Measurements from ENCODE around the gene SSBP2.
"Not testable (repeated sequence)": the region's sequence is repeated elsewhere in the genome, so short reads cannot be mapped to it uniquely, and the experiment has no call there.

SSBP2 gene

DNA sequence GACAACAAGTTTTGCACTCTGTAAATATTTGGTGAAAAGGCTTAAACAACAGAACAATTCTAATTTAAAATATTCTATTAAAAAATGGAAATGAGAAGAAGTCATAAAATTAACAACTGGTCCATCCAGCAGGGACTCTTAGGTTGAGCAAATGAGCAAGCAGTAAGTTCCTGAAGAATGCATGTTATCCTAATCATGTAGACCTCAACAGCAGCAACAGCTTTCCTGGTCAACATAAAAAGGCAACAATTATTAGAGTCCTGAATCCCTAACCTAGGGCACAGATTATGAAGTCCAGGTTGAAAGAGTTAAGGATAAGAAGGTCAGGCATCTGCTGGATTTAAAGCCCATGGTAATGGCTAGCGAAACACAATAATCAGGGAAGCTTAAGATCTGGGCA lies 120.9 kb downstream of the SSBP2 start:
- Histone ChIP-seq H3K4me1 (ENCODE audit: control insufficient read depth in 1 of 2, insufficient read depth in 1 of 2, low read depth in 1 of 2, low read length in 1 of 2) (no peaks in the 10 kb centered on the region), H3K27me3 (no peaks in the 10 kb centered on the region), H3K27ac (no peak overlapping the region), H3K36me3 (no peaks in the 10 kb centered on the region), H3K4me3 (ENCODE audit: low read depth in 1 of 2, low read length in 1 of 2) (no peak overlapping the region), H3K9me3 (no peaks in the 10 kb centered on the region)
- TF ChIP-seq, protein P1, sequence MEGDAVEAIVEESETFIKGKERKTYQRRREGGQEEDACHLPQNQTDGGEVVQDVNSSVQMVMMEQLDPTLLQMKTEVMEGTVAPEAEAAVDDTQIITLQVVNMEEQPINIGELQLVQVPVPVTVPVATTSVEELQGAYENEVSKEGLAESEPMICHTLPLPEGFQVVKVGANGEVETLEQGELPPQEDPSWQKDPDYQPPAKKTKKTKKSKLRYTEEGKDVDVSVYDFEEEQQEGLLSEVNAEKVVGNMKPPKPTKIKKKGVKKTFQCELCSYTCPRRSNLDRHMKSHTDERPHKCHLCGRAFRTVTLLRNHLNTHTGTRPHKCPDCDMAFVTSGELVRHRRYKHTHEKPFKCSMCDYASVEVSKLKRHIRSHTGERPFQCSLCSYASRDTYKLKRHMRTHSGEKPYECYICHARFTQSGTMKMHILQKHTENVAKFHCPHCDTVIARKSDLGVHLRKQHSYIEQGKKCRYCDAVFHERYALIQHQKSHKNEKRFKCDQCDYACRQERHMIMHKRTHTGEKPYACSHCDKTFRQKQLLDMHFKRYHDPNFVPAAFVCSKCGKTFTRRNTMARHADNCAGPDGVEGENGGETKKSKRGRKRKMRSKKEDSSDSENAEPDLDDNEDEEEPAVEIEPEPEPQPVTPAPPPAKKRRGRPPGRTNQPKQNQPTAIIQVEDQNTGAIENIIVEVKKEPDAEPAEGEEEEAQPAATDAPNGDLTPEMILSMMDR (IDR thresholded peaks at IDR 0.05): no peak

DNA sequence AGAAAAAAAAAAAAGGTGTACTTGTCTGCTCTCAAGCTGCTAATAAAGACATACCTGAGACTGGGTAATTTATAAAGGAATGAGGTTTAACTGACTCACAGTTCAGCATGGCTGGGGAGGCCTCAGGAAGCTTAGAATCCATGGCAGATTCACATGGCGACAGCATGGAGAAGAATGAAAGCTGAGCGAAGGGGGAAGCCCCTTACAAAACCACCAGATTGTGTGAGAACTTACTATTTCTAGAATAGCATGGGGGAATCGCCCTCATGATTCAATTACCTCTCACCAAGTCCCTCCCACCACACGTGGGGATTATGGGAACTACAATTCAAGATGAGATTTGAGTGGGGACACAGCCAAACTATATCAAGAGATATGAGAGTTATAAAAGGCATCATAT lies 122.8 kb downstream of the SSBP2 start:
- not testable (repeated sequence) for H3K36me3 ChIP-seq; H3K27me3 ChIP-seq; H3K4me1 ChIP-seq (ENCODE audit: control insufficient read depth in 1 of 2, insufficient read depth in 1 of 2, low read depth in 1 of 2, low read length in 1 of 2); H3K4me3 ChIP-seq (ENCODE audit: low read depth in 1 of 2, low read length in 1 of 2); H3K9me3 ChIP-seq; H3K27ac ChIP-seq

DNA sequence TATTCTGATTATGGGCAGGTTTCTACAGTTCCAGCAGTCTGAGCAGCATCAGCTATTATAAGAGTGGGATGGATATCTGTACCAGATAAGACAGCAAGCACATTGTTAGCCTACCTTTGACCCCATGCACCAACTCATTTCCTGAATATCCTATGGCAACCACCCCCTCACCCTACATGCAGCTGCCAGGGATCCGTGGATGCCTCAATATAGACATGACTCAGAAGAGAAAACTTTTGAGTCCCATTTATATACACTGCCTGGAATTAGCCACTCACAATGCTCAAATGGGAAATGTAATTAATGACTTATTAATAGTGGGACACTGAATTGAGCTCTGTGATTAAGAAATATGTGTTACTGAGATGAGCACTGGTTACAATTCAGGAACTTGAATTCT lies 124.4 kb downstream of the SSBP2 start:
- Histone ChIP-seq H3K4me1 (ENCODE audit: control insufficient read depth in 1 of 2, insufficient read depth in 1 of 2, low read depth in 1 of 2, low read length in 1 of 2) (no peaks in the 10 kb centered on the region), H3K4me3 (ENCODE audit: low read depth in 1 of 2, low read length in 1 of 2) (no peak overlapping the region), H3K9me3 (no peaks in the 10 kb centered on the region), H3K27ac (no peak overlapping the region), H3K36me3 (no peaks in the 10 kb centered on the region), H3K27me3 (no peaks in the 10 kb centered on the region)
- TF ChIP-seq, protein P1 (IDR thresholded peaks at IDR 0.05): no peak

DNA sequence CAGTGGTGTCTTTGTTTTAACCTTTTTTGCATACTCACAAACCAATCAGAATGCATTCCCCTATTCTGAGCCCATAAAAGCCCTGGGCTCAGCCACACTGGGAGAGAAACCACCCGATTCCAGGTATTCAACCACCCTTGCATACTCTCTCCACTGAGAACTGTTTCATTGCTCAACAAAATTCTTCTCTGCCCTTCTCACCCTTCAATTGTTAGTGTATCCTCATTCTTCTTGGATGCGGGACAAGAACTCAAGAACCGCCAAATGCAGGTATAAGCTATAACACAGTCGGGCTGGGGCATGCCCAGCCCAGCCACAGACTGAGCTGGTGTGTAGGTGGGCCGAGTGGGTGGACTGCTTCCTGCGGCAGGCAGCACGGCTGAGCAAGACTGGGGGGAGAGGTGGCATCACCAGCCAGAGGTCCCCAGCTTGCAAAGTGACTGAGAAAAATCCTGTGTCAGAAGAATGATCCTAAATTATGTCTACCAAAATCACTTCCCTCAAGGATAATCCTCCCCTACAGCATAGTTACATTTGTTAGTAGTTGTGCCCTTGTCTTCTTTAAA lies 141.0 kb downstream of the SSBP2 start:
- Histone ChIP-seq H3K4me1 (ENCODE audit: control insufficient read depth in 1 of 2, insufficient read depth in 1 of 2, low read depth in 1 of 2, low read length in 1 of 2) (no peaks in the 10 kb centered on the region), H3K27ac (no peak overlapping the region), H3K4me3 (ENCODE audit: low read depth in 1 of 2, low read length in 1 of 2) (no peak overlapping the region), H3K36me3 (no peaks in the 10 kb centered on the region), H3K27me3 (no peaks in the 10 kb centered on the region), H3K9me3 (peaks cover 4% of the 10 kb centered on the region)
- TF ChIP-seq, protein P1 (IDR thresholded peaks at IDR 0.05): no peak

DNA sequence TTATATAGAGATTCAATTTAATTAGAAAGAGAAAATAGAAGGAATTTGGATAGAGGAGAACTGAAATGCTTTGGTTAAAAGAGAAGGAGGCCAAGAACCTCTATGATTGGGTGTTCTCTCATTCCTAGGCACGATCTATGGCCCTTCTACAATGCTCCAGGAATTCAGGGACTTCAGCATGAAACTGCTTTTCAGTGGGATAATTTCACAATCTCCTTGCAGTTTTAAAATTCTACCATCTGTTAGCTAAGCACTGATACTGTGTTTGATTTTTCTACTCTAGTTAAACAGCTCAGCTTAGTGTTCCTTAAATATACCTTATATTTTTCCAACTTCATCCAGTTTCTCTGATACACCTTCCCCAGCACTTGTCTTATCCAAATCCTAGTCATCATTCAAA lies 141.9 kb downstream of the SSBP2 start:
- Histone ChIP-seq H3K4me1 (ENCODE audit: control insufficient read depth in 1 of 2, insufficient read depth in 1 of 2, low read depth in 1 of 2, low read length in 1 of 2) (no peaks in the 10 kb centered on the region), H3K9me3 (peaks cover 4% of the 10 kb centered on the region), H3K27ac (no peak overlapping the region), H3K27me3 (no peaks in the 10 kb centered on the region), H3K36me3 (no peaks in the 10 kb centered on the region), H3K4me3 (ENCODE audit: low read depth in 1 of 2, low read length in 1 of 2) (no peak overlapping the region)
- TF ChIP-seq, protein P1 (IDR thresholded peaks at IDR 0.05): no peak

DNA sequence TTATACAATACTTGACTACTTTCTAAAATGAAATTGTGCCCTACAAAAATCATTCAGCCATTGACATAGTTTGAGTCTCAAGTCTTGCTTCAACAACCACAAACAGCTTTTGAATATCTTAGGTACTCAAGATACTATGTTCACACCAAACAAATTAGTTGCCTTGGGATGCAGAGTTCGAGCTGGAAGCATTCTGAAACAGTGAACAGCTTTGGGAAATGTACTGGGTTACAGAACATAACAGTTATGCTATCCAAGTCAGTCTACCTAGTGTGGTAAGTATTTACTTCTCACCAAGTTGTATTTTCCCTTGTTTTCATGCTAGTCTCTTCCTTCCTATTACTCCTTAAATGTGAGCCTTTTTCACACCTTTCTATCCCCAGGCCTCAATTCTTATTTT lies 143.2 kb downstream of the SSBP2 start:
- no peaks in the 10 kb centered on the region for H3K27me3 ChIP-seq
- no peaks in the 10 kb centered on the region for H3K4me1 ChIP-seq (ENCODE audit: control insufficient read depth in 1 of 2, insufficient read depth in 1 of 2, low read depth in 1 of 2, low read length in 1 of 2)
- TF ChIP-seq, protein P1 (IDR thresholded peaks at IDR 0.05): no peak
- H3K36me3 ChIP-seq: no peaks in the 10 kb centered on the region
- H3K4me3 ChIP-seq (ENCODE audit: low read depth in 1 of 2, low read length in 1 of 2): no peak overlapping the region
- H3K27ac ChIP-seq: no peak overlapping the region
- H3K9me3 ChIP-seq: peaks cover 4% of the 10 kb centered on the region

Data from neutrophil (primary cell).